GM23338 (cell line): ENCODE data around the gene JRKL. TPM values are rescaled to one million over a fixed set of nuclear protein-coding genes. Genes with fewer than 3 reads are reported as not detected.
A peak's percentile ranks its signal among the peaks of the same experiment; 100 is the strongest.

Source experiments
- ATAC-seq: fragments of 200-7000 bp; cut with Tn5 transposase; 3 replicates; pipeline ENCODE4 v1.9.1; 2020
- DNase-seq: peaks from one replicate; pipeline ENCODE4 v3.0.0-alpha.2; 2015; ENCODE audit warnings: low spot score
- H2AFZ ChIP-seq: fragments of 200-600 bp; sonication (generic); 2 replicates; pipeline ENCODE4 v1.8.0; 2016; ENCODE audit warnings: antibody characterized with exemption, mild to moderate bottlenecking, moderate library complexity
- H3F3A ChIP-seq: fragments of 200-600 bp; sonication (generic); replicated peaks from 2 replicates; pipeline ENCODE4 v1.8.0; 2017; ENCODE audit warnings: antibody characterized with exemption, mixed run types, low read depth
- H3K27ac ChIP-seq: fragments of 200-600 bp; sonication (generic); 2 replicates; pipeline ENCODE4 v1.6.1; 2016; ENCODE audit warnings: low read depth
- H3K27me3 ChIP-seq: fragments of 200-600 bp; sonication (generic); 2 replicates; pipeline ENCODE4 v1.8.0; 2016; ENCODE audit warnings: mild to moderate bottlenecking, mixed run types, moderate library complexity; ENCODE audit not compliant: insufficient read depth
- H3K36me3 ChIP-seq: fragments of 200-600 bp; sonication (generic); 2 replicates; pipeline ENCODE4 v1.8.0; 2016; ENCODE audit warnings: mild to moderate bottlenecking; ENCODE audit not compliant: insufficient read depth
- H3K4me1 ChIP-seq: fragments of 200-600 bp; sonication (generic); 2 replicates; pipeline ENCODE4 v1.8.0; 2016; ENCODE audit warnings: mild to moderate bottlenecking, moderate library complexity; ENCODE audit not compliant: insufficient read depth
- H3K4me2 ChIP-seq: fragments of 200-600 bp; sonication (generic); 2 replicates; pipeline ENCODE4 v1.7.1; 2017; ENCODE audit warnings: mixed run types
- H3K4me3 ChIP-seq: fragments of 200-600 bp; sonication (generic); 2 replicates; pipeline ENCODE4 v1.6.1; 2016; ENCODE audit warnings: mixed run types
- H3K79me2 ChIP-seq: fragments of 200-600 bp; sonication (generic); replicated peaks from 2 replicates; pipeline ENCODE4 v1.8.0; 2017; ENCODE audit warnings: mild to moderate bottlenecking; ENCODE audit not compliant: insufficient read depth
- H3K9me2 ChIP-seq: fragments of 200-600 bp; sonication (generic); 2 replicates; pipeline ENCODE4 v1.8.0; 2017; ENCODE audit not compliant: insufficient read depth
- H4K20me1 ChIP-seq: fragments of 200-600 bp; sonication (generic); replicated peaks from 2 replicates; pipeline ENCODE4 v1.8.0; 2017; ENCODE audit warnings: mild to moderate bottlenecking; ENCODE audit not compliant: insufficient read depth
- H3K27ac Mint-ChIP-seq: 2 replicates; pipeline ENCODE4 v1.8.0; 2020; ENCODE audit warnings: inconsistent platforms, mild to moderate bottlenecking, moderate library complexity, mixed read lengths
- H3K27me3 Mint-ChIP-seq: 3 replicates; pipeline ENCODE4 v1.8.0; 2022; ENCODE audit warnings: low read depth, mild to moderate bottlenecking, moderate library complexity, mixed read lengths, inconsistent platforms; ENCODE audit not compliant: insufficient read depth, poor library complexity
- H3K36me3 Mint-ChIP-seq: 3 replicates; pipeline ENCODE4 v1.8.0; 2021; ENCODE audit warnings: low read depth, mild to moderate bottlenecking, inconsistent platforms, moderate library complexity, mixed read lengths
- H3K4me1 Mint-ChIP-seq: 3 replicates; pipeline ENCODE4 v1.8.0; 2020; ENCODE audit warnings: mild to moderate bottlenecking, inconsistent platforms, mixed read lengths
- H3K4me3 Mint-ChIP-seq: 3 replicates; pipeline ENCODE4 v1.8.0; 2021; ENCODE audit warnings: moderate library complexity, mild to moderate bottlenecking, inconsistent platforms, mixed read lengths
- H3K9me3 Mint-ChIP-seq: 3 replicates; pipeline ENCODE4 v1.8.0; 2020; ENCODE audit warnings: moderate library complexity, mild to moderate bottlenecking, inconsistent platforms, mixed read lengths
- CREB1 ChIP-seq: fragments of 250-450 bp; sonication (Bioruptor Pico); IDR thresholded peaks from 2 replicates; pipeline ENCODE4 v1.5.0; 2020; ENCODE audit warnings: low read depth, mild to moderate bottlenecking, moderate library complexity
- CTCF ChIP-seq, 2 experiments: fragments of 200-600 bp in 1 of 2; sonication (generic) in 1 of 2; conservative IDR thresholded peaks; 2 replicates each; pipeline versions ENCODE4 v1.5.1 to v1.6.1; 2016 to 2017; ENCODE audit warnings: antibody characterized with exemption in 2 of 2, low read depth in 2 of 2, mild to moderate bottlenecking in 2 of 2, moderate library complexity in 1 of 2
- ETS1 ChIP-seq: IDR thresholded peaks from 2 replicates; pipeline ENCODE4 v1.6.1; 2016; ENCODE audit warnings: antibody characterized with exemption
- EZH2 ChIP-seq: fragments of 200-600 bp; sonication (generic); IDR thresholded peaks from one replicate; pipeline ENCODE4 v1.8.0; 2017; ENCODE audit warnings: antibody characterized with exemption, mild to moderate bottlenecking, low read depth; ENCODE audit not compliant: unreplicated experiment
- EZH2phosphoT487 ChIP-seq: fragments of 200-600 bp; sonication (generic); IDR thresholded peaks from one replicate; pipeline ENCODE4 v1.8.1; 2018; ENCODE audit warnings: antibody characterized with exemption; ENCODE audit not compliant: unreplicated experiment
- JUNB ChIP-seq: IDR thresholded peaks from one replicate; pipeline ENCODE4 v1.6.1; 2016; ENCODE audit warnings: antibody characterized with exemption; ENCODE audit not compliant: unreplicated experiment
- POLR2AphosphoS5 ChIP-seq: IDR thresholded peaks from 2 replicates; pipeline ENCODE4 v1.6.1; 2016; ENCODE audit warnings: antibody characterized with exemption, low read depth
- REST ChIP-seq: IDR thresholded peaks from one replicate; pipeline ENCODE4 v1.6.1; 2018; ENCODE audit warnings: antibody characterized with exemption; ENCODE audit not compliant: unreplicated experiment
- ZNF462 ChIP-seq: fragments of 250-450 bp; sonication (Bioruptor Pico); IDR thresholded peaks from 2 replicates; pipeline ENCODE4 v1.5.0; 2020; ENCODE audit warnings: mild to moderate bottlenecking, moderate library complexity
- polyA plus RNA-seq: library from polyadenylated mRNA; unstranded; fragments of >200 nt; fragmentation: Nextera tagmentation; extraction: Ambion mirVana; gene quantifications from 2 replicates; pipeline ENCODE4 v1.2.1, GENCODE V29; 2016
- total RNA-seq: library from RNA; depleted of rRNA; stranded (reverse); fragments of >200 nt; shearing (Covaris generic); gene quantifications from 2 replicates; pipeline ENCODE4 v1.2.3, GENCODE V29; 2014

The JRKL gene
- total and polyA plus RNA-seq, 2 experiments from 2014 or later = 3.8 to 5.2 TPM

- Histone ChIP-seq H3K4me2 (no peak overlapping the region), H3K4me3 (no peak overlapping the region), H3K79me2 (no peaks in the 10 kb centered on the region), H3K4me1 (no peaks in the 10 kb centered on the region), H3K36me3 (no peaks in the 10 kb centered on the region), H2AFZ (no peak overlapping the region), H3K27ac (0 out of 2 replicates have a peak overlapping the region, but pooled peaks have one; percentile 6), H3F3A (no peaks in the 10 kb centered on the region), H3K9me2 (no peaks in the 10 kb centered on the region), H3K27me3 (no peaks in the 10 kb centered on the region), H4K20me1 (no peaks in the 10 kb centered on the region)
- H3K9me3 Mint-ChIP-seq = no peaks in the 10 kb centered on the region; the same call in 1 of the 3 replicates
- H3K36me3 Mint-ChIP-seq = no peaks in the 10 kb centered on the region
- H3K4me3 Mint-ChIP-seq = no peak overlapping the region
- no peaks in the 10 kb centered on the region for H3K4me1 Mint-ChIP-seq
- H3K27ac Mint-ChIP-seq = no peak overlapping the region
- no peak for TF ChIP-seq JUNB
- TF ChIP-seq ZNF462 (CRISPR knock-in tag) = no peak
- no peak for TF ChIP-seq ETS1
- no peak for TF ChIP-seq CTCF (conservative IDR thresholded peaks at IDR 0.05; ENCODE audit: low read depth in 2 of 2)
- no peak for TF ChIP-seq EZH2phosphoT487
- no peak for TF ChIP-seq REST
- TF ChIP-seq EZH2 = no peak
- TF ChIP-seq CREB1 (CRISPR knock-in tag) = no peak
- no peak for TF ChIP-seq POLR2AphosphoS5
- no peak for DNase-seq
- ATAC-seq = no peak
- H3K27me3 Mint-ChIP-seq = no peaks in the 10 kb centered on the region
Observed at GRCh38 chr11:96397863-96398262, 8.1 kb downstream of the JRKL start.
